AG04450 (cell line): Measurements from ENCODE around the gene TSSC4. TPM values are rescaled to one million over a fixed set of nuclear protein-coding genes. Genes with fewer than 3 reads are reported as not detected.

Experiments
- CTCF ChIA-PET: fragments of 300-600, 350-600 bp; formaldehyde crosslinking; extraction: SDS; loops from one replicate; lab custom pipeline; 2022; ENCODE audit warnings: antibody characterized with exemption, inconsistent platforms; lab: Charles Lee
- POLR2A ChIA-PET: fragments of 350-600 bp; formaldehyde crosslinking; extraction: SDS; loops from one replicate; lab custom pipeline; 2021; ENCODE audit warnings: antibody characterized with exemption, inconsistent platforms; lab: Yijun Ruan, JAX
- DNase-seq: peaks from one replicate; pipeline ENCODE4 v3.0.0-alpha.2; 2011; ENCODE audit warnings: low read depth, low spot score
- H3K27ac ChIP-seq: one replicate; pipeline ENCODE4 v1.5.1; 2012; ENCODE audit warnings: low read depth, low read length, control low read depth
- H3K27me3 ChIP-seq: one replicate; pipeline ENCODE4 v1.6.0; 2012; ENCODE audit warnings: low read length; ENCODE audit not compliant: control insufficient read depth, insufficient read depth
- H3K4me3 ChIP-seq: 2 replicates; pipeline ENCODE4 v1.5.1; 2011; ENCODE audit warnings: mild to moderate bottlenecking, low read depth, low read length, control low read depth
- H3K9me3 ChIP-seq: 2 replicates; pipeline ENCODE4 v1.5.1; 2012; ENCODE audit warnings: low read length; ENCODE audit not compliant: control insufficient read depth, insufficient read depth
- polyA plus RNA-seq: library from polyadenylated mRNA; depleted of rRNA; stranded (reverse); fragments of >200 nt; gene quantifications from 2 replicates; pipeline ENCODE4 v1.2.3, GENCODE V29; 2011
- TF ChIP-seq, protein P1 (sequence below): IDR thresholded peaks from 2 replicates; pipeline ENCODE4 v1.5.1; 2011; ENCODE audit warnings: low read depth, low read length, control low read depth, inconsistent platforms

Gene TSSC4
- polyA plus RNA-seq, 1 experiment, result 13.3 TPM

DNA sequence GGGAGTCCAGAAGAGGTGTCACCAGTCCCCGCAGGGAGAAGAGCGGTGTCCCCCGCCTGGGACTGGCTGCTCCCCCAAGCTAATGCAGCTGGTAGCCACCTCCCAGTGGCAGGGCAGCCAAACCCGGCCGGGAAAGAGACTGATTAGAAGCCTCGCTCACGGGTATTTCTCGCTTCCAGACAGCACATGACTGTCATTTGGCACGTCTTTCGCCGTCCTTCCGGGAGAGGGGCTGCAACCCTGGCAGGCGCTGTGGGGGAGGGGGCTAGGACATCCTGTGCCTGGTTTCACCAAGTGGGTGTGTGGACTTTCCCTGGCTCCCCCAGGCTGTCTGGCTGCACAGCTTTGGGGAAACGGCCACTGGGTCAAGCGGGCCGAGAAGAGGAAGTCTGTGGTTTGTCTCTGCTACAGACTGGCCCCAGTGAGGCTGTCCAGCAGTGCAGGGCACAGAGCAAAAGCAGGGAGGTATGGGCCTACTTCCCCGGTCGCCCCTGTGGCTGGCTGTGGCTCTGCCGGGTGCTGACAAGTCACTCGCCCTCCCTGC lies 19.7 kb upstream of the TSSC4 start:
- Histone ChIP-seq H3K9me3 (peaks cover 4% of the 10 kb centered on the region; the same call in 1 of the 2 replicates), H3K4me3 (0 out of 2 replicates have a peak overlapping the region, but pooled peaks have one; percentile 22), H3K27ac (no peak overlapping the region), H3K27me3 (no peaks in the 10 kb centered on the region)
- CTCF ChIA-PET, result no interaction called here
- DNase-seq, result no peak
- POLR2A ChIA-PET, result no interaction called here
- TF ChIP-seq, protein P1, sequence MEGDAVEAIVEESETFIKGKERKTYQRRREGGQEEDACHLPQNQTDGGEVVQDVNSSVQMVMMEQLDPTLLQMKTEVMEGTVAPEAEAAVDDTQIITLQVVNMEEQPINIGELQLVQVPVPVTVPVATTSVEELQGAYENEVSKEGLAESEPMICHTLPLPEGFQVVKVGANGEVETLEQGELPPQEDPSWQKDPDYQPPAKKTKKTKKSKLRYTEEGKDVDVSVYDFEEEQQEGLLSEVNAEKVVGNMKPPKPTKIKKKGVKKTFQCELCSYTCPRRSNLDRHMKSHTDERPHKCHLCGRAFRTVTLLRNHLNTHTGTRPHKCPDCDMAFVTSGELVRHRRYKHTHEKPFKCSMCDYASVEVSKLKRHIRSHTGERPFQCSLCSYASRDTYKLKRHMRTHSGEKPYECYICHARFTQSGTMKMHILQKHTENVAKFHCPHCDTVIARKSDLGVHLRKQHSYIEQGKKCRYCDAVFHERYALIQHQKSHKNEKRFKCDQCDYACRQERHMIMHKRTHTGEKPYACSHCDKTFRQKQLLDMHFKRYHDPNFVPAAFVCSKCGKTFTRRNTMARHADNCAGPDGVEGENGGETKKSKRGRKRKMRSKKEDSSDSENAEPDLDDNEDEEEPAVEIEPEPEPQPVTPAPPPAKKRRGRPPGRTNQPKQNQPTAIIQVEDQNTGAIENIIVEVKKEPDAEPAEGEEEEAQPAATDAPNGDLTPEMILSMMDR, result no peak

- Histone ChIP-seq H3K4me3 (no peak overlapping the region), H3K27ac (no peak overlapping the region)
Measured at GRCh38 chr11:2381494-2382128, 18.9 kb upstream of the TSSC4 start.

DNA sequence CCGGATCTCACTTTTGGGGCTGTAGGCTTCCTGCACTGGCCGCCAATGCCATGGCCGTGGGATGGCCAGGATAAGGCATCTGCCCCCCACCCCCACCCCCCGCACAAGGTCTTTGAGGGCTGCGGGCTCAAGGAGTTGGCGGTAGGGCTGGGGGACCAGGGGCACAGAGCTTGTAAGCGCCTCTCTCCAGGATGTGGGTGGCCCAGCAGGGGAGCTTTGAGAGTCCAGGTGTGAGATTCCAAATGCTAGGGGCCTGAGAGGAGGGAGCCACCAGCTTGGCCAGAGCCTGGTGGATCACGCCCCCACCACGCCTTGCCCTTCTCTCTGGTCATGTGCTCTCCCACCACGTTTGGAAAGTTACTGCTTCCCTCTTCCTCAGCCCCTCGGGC lies 18.4 kb upstream of the TSSC4 start:
- Histone ChIP-seq H3K27ac (no peak overlapping the region), H3K27me3 (no peaks in the 10 kb centered on the region), H3K9me3 (peaks cover 4% of the 10 kb centered on the region; the same call in 1 of the 2 replicates), H3K4me3 (no peak overlapping the region)
- TF ChIP-seq, protein P1, result no peak
- no peak for DNase-seq
- CTCF ChIA-PET, result interaction anchor here (0.6 to 1.4 kb wide), 3 partner anchors 18 to 1050 kb away, joined by 3 to 5 read pairs (median 4); partner anchors contain the start of gene TSSC4
- POLR2A ChIA-PET, result interaction anchor here (0.6 to 1.6 kb wide), 3 partner anchors 20 to 77 kb away, joined by 3 to 7 read pairs (median 4); no protein-coding TSS in a partner anchor

More at GRCh38 chr11:2381494-2382128, 18.9 kb upstream of the TSSC4 start:
- ChIA-PET CTCF (interaction anchor here (0.9 to 1.4 kb wide), 2 partner anchors 19 to 38 kb away, joined by 3 to 5 read pairs; partner anchors contain the start of gene TSSC4), POLR2A (no interaction called here)
- Histone ChIP-seq H3K9me3 (peaks cover 4% of the 10 kb centered on the region; the same call in 1 of the 2 replicates), H3K27me3 (no peaks in the 10 kb centered on the region)
- DNase-seq, result no peak
- TF ChIP-seq, protein P1, result no peak

- TF ChIP-seq, protein P1, result no peak
- Histone ChIP-seq H3K9me3 (peaks cover 4% of the 10 kb centered on the region; the same call in 1 of the 2 replicates), H3K4me3 (no peak overlapping the region), H3K27me3 (no peaks in the 10 kb centered on the region), H3K27ac (peak overlapping the region; percentile 47)
- no peak for DNase-seq
- CTCF ChIA-PET, result interaction anchor here (1.4 kb wide), 1 partner anchor 36 kb away, joined by 3 read pairs; no protein-coding TSS in a partner anchor
- POLR2A ChIA-PET, result interaction anchor here (0.7 to 1.6 kb wide), 4 partner anchors 17 to 501 kb away, joined by 3 to 4 read pairs (median 4); partner anchors contain the start of gene TSSC4
Measured at GRCh38 chr11:2382936-2383851, 17.4 kb upstream of the TSSC4 start.
